ENCODE results near the gene PCDH9.

PCDH9 gene

DNA sequence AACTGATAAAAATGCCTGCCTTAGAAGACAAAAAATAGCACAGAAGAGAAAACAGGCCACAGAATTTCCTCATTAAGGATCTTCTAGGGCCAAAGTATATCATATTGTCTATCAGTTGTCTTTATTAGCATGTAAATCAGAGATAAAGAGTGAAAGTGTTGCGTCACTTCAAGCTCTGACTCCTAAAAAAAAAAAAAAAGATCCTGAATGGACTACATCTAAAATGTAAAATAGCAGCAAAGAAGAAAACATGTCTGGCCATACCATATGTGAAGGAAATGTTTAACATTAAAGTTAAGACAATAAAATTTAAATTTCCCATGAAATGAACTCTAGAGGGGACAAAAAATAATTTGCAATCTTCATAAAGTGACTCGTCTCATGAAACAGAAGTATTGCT, 237.4 kb downstream of the PCDH9 start:
- Histone ChIP-seq H3K27me3 (ENCODE audit: insufficient read depth, low read length) (no peaks in the 10 kb centered on the region), H3K27ac (ENCODE audit: low read depth, low read length) (no peak overlapping the region), H3K4me1 (ENCODE audit: insufficient read depth, low read length) (peaks cover 15% of the 10 kb centered on the region), H3K9ac (ENCODE audit: low read depth, low read length) (no peak overlapping the region), H3K4me3 (ENCODE audit: low read length) (no peak overlapping the region), H3K9me3 (ENCODE audit: insufficient read depth, low read depth, low read length) (no peaks in the 10 kb centered on the region), H3K36me3 (ENCODE audit: insufficient read depth, low read length) (no peaks in the 10 kb centered on the region)
- 100% methylated on average over 1 of the region's 2 CpGs for WGBS

GRCh38 chr13:66992183-66992582, 238.0 kb downstream of the PCDH9 start:
- Histone ChIP-seq H3K4me1 (ENCODE audit: insufficient read depth, low read length) (peaks cover 15% of the 10 kb centered on the region), H3K9me3 (ENCODE audit: insufficient read depth, low read depth, low read length) (no peaks in the 10 kb centered on the region), H3K4me3 (ENCODE audit: low read length) (no peak overlapping the region), H3K9ac (ENCODE audit: low read depth, low read length) (no peak overlapping the region), H3K36me3 (ENCODE audit: insufficient read depth, low read length) (no peaks in the 10 kb centered on the region), H3K27me3 (ENCODE audit: insufficient read depth, low read length) (no peaks in the 10 kb centered on the region), H3K27ac (ENCODE audit: low read depth, low read length) (no peak overlapping the region)
- 87% methylated on average over 1 of the region's 3 CpGs for WGBS

DNA sequence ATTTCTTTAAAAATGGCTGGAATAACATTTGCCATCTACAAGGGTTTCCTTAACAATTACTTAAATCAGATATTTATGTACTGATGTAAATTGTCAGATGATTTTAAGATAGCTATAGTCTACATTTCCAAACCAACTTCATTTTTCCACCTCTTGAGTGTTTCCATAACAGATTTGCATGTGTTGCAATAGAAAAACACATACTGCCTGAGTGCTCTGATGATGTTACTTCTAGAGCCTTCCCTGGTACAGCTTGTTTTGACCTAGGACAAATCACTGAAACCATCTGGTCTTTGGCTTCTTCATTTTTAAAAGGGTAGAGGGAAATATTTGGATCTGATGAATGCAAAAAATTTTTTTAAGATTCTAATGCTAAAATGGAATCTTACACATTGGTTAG, 245.9 kb downstream of the PCDH9 start:
- Histone ChIP-seq H3K4me1 (ENCODE audit: insufficient read depth, low read length) (no peaks in the 10 kb centered on the region), H3K27ac (ENCODE audit: low read depth, low read length) (no peak overlapping the region), H3K27me3 (ENCODE audit: insufficient read depth, low read length) (no peaks in the 10 kb centered on the region), H3K9ac (ENCODE audit: low read depth, low read length) (no peak overlapping the region), H3K9me3 (ENCODE audit: insufficient read depth, low read depth, low read length) (no peaks in the 10 kb centered on the region), H3K36me3 (ENCODE audit: insufficient read depth, low read length) (no peaks in the 10 kb centered on the region), H3K4me3 (ENCODE audit: low read length) (no peak overlapping the region)

DNA sequence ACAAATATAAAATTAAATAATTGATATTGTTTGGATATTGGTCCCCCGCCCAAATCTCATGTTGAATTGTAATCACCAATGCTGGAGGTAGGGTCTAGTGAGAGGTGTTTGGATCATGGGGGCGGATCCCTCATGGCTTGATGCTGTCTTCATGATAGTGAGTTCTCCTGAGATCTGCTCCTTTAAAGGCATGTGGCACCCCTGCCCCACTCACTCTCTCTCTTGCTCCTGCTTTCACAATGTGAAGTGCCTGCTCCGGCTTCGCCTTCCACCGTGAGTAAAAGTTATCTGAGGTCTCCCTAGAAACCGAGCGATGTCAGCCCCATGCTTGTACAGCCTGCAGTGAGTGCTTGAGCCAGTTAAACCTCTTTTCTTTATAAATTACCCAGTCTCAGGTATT, 248.2 kb downstream of the PCDH9 start:
- 96% methylated on average over 7 of the region's 7 CpGs for WGBS
- Histone ChIP-seq H3K4me3 (ENCODE audit: low read length) (no peak overlapping the region), H3K27me3 (ENCODE audit: insufficient read depth, low read length) (no peaks in the 10 kb centered on the region), H3K9me3 (ENCODE audit: insufficient read depth, low read depth, low read length) (no peaks in the 10 kb centered on the region), H3K36me3 (ENCODE audit: insufficient read depth, low read length) (no peaks in the 10 kb centered on the region), H3K4me1 (ENCODE audit: insufficient read depth, low read length) (no peaks in the 10 kb centered on the region), H3K27ac (ENCODE audit: low read depth, low read length) (no peak overlapping the region), H3K9ac (ENCODE audit: low read depth, low read length) (no peak overlapping the region)

DNA sequence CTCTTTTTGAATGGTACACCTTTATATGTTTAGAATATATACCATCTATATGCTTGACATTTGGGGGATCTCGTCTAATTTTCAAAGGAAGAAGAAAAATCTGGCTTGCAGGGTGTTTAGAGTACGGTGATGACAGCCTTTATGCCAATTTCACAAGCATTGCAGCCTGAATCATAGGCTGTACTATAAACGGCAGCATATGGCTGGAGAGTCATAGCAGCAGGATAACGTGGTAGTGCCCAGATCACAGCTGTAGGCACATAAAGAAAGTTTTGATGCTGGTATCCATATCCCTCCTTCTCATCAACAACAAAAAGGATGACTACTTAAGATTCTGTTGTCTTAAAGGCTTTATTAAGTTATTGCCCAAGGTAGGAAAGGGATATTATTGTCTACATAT, 253.0 kb downstream of the PCDH9 start:
- 92% methylated on average over 4 of the region's 4 CpGs for WGBS
- H3K36me3 ChIP-seq (ENCODE audit: insufficient read depth, low read length), result no peaks in the 10 kb centered on the region
- H3K4me1 ChIP-seq (ENCODE audit: insufficient read depth, low read length), result peaks cover 6% of the 10 kb centered on the region; the same call in 1 of the 2 replicates
- no peak overlapping the region for H3K4me3 ChIP-seq (ENCODE audit: low read length)
- H3K27me3 ChIP-seq (ENCODE audit: insufficient read depth, low read length), result no peaks in the 10 kb centered on the region
- no peaks in the 10 kb centered on the region for H3K9me3 ChIP-seq (ENCODE audit: insufficient read depth, low read depth, low read length)
- H3K27ac ChIP-seq (ENCODE audit: low read depth, low read length), result no peak overlapping the region
- H3K9ac ChIP-seq (ENCODE audit: low read depth, low read length), result no peak overlapping the region

DNA sequence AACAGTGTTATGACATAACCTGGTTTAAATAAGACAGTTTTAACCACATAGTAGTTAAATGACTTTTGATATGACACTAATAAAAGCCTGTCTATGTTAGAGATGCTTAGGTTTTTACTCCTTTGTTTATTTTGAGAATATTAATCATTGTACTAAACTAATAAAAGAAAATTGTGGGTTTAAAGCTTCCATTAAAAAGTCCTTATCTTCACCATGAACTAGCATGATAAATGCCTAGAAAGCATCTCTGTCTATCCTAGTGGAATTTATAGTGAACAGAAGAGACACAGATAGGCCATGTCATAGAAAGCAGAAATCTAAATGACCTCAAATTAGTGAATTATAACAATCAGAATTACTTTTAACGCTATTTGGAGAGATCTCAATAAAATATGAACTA, 255.2 kb downstream of the PCDH9 start:
- Histone ChIP-seq H3K4me1 (ENCODE audit: insufficient read depth, low read length) (peaks cover 6% of the 10 kb centered on the region; the same call in 1 of the 2 replicates), H3K9ac (ENCODE audit: low read depth, low read length) (no peak overlapping the region), H3K9me3 (ENCODE audit: insufficient read depth, low read depth, low read length) (no peaks in the 10 kb centered on the region), H3K27me3 (ENCODE audit: insufficient read depth, low read length) (no peaks in the 10 kb centered on the region), H3K36me3 (ENCODE audit: insufficient read depth, low read length) (no peaks in the 10 kb centered on the region), H3K27ac (ENCODE audit: low read depth, low read length) (no peak overlapping the region), H3K4me3 (ENCODE audit: low read length) (no peak overlapping the region)
- 100% methylated on average over 1 of the region's 1 CpG for WGBS

DNA sequence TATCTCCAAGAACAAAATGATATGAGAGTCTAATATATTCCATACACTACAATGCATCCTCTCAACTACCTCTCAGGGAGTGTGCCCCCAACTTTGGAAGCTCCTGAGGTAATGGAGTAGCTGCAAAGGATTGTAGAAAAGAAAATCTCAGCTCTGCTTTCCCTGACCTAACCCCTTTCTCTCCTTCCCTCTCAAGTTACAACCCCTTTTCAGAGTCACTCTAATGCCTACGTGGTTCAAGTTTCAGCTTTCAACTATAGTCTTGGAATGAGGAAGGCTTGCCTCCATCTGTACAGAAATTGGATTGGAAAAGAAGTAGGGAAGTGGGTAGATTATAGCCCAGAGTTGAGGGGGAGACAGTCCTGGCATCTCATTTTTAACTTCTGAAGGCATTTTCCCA, 256.0 kb downstream of the PCDH9 start:
- no peak overlapping the region for H3K4me3 ChIP-seq (ENCODE audit: low read length)
- no peaks in the 10 kb centered on the region for H3K9me3 ChIP-seq (ENCODE audit: insufficient read depth, low read depth, low read length)
- WGBS, result 44% methylated on average over 1 of the region's 1 CpG
- H3K27ac ChIP-seq (ENCODE audit: low read depth, low read length), result no peak overlapping the region
- H3K9ac ChIP-seq (ENCODE audit: low read depth, low read length), result no peak overlapping the region
- peaks cover 6% of the 10 kb centered on the region; the same call in 1 of the 2 replicates for H3K4me1 ChIP-seq (ENCODE audit: insufficient read depth, low read length)
- H3K36me3 ChIP-seq (ENCODE audit: insufficient read depth, low read length), result no peaks in the 10 kb centered on the region
- H3K27me3 ChIP-seq (ENCODE audit: insufficient read depth, low read length), result no peaks in the 10 kb centered on the region

- no peak overlapping the region for H3K9ac ChIP-seq (ENCODE audit: low read depth, low read length)
- no peaks in the 10 kb centered on the region for H3K36me3 ChIP-seq (ENCODE audit: insufficient read depth, low read length)
- H3K9me3 ChIP-seq (ENCODE audit: insufficient read depth, low read depth, low read length), result no peaks in the 10 kb centered on the region
- H3K4me1 ChIP-seq (ENCODE audit: insufficient read depth, low read length), result peaks cover 6% of the 10 kb centered on the region; the same call in 1 of the 2 replicates
- H3K27ac ChIP-seq (ENCODE audit: low read depth, low read length), result no peak overlapping the region
- WGBS, result 98% methylated on average over 3 of the region's 3 CpGs
- no peak overlapping the region for H3K4me3 ChIP-seq (ENCODE audit: low read length)
- H3K27me3 ChIP-seq (ENCODE audit: insufficient read depth, low read length), result no peaks in the 10 kb centered on the region
Observed at GRCh38 chr13:66972659-66973058, 257.5 kb downstream of the PCDH9 start.

DNA sequence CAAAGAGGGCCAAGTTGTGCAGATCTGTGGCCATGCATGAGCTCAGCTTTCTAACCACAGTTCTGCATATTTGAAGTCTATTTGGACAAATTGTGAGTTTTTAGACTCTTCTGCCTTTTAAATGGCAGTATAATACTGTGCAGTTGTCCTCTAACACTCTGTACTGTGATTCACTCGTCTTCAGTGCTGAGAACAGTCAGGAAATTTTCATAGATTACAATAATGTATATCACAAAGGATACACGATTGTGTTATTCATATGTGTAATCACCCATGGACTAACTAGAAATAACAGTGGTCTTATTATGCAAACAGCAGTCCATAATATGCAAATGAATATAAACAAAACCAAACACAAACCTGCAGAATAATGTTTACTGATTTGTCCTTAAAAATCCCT, 259.1 kb downstream of the PCDH9 start:
- no CpG with 5 or more reads among the region's 2 CpGs for WGBS
- Histone ChIP-seq H3K27ac (ENCODE audit: low read depth, low read length) (no peak overlapping the region), H3K27me3 (ENCODE audit: insufficient read depth, low read length) (no peaks in the 10 kb centered on the region), H3K9ac (ENCODE audit: low read depth, low read length) (no peak overlapping the region), H3K36me3 (ENCODE audit: insufficient read depth, low read length) (no peaks in the 10 kb centered on the region), H3K4me3 (ENCODE audit: low read length) (no peak overlapping the region), H3K4me1 (ENCODE audit: insufficient read depth, low read length) (peaks cover 6% of the 10 kb centered on the region; the same call in 1 of the 2 replicates), H3K9me3 (ENCODE audit: insufficient read depth, low read depth, low read length) (no peaks in the 10 kb centered on the region)

DNA sequence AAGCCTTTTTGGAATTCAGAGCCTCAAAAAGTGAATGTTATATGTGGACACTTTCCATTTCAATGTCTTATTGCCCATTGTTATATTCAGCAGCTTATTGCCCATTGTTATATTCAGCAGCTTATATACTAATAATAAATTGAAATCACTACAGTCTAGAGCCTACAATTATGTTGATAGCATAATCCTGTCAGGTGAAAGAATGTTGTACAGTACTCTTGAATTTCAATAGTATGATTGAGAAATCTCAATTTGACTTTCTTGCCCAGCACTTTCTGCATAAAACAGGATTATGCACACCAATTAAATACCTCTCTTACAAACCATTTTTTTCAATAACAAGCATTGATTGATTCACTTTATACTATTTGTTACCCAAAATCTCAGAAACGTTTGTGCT, 260.8 kb downstream of the PCDH9 start:
- H3K36me3 ChIP-seq (ENCODE audit: insufficient read depth, low read length), result no peaks in the 10 kb centered on the region
- H3K4me3 ChIP-seq (ENCODE audit: low read length), result no peak overlapping the region
- H3K4me1 ChIP-seq (ENCODE audit: insufficient read depth, low read length), result peaks cover 6% of the 10 kb centered on the region; the same call in 1 of the 2 replicates
- 77% methylated on average over 1 of the region's 1 CpG for WGBS
- H3K27ac ChIP-seq (ENCODE audit: low read depth, low read length), result no peak overlapping the region
- H3K9me3 ChIP-seq (ENCODE audit: insufficient read depth, low read depth, low read length), result no peaks in the 10 kb centered on the region
- H3K9ac ChIP-seq (ENCODE audit: low read depth, low read length), result no peak overlapping the region
- H3K27me3 ChIP-seq (ENCODE audit: insufficient read depth, low read length), result no peaks in the 10 kb centered on the region

DNA sequence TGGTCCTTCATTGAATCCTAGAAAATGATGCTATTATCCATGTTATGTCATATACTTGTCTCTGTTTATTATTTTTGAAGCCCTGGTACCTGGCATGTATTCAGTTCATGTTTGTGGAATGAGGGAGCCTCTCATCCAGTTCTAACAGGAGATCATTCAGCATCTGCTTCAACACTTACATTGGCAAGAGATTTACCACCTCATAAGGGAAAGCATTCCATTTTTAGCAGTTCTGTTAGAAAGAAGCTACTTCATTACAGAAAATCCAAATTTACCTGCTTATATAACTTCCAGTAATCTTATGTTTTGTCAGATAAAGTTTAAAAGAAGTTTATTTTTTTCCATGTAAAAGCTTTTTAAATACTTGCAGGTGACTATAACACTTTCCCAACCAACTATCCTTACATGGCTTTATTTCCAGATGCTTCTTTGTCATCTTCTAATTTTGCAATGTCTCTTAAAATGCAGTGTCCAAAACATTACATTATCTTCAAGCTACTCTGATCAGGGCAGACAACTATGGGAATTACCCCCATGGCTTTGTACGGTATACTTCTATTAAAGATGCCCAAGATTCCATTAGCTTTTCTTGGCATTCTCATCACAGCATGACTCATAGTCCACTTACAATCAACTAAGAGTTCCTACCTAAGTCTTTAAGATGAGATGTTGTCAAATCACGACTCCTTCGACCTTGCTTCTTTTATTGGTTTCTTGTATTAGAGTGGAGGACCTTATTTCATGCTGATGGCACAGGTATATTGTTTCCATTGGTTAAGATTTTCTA, 262.1 kb downstream of the PCDH9 start:
- Histone ChIP-seq H3K4me3 (ENCODE audit: low read length) (no peak overlapping the region), H3K27ac (ENCODE audit: low read depth, low read length) (no peak overlapping the region)
- 99% methylated on average over 3 of the region's 3 CpGs for WGBS

GRCh38 chr13:66965181-66965580, 265.0 kb downstream of the PCDH9 start:
- H3K36me3 ChIP-seq (ENCODE audit: insufficient read depth, low read length), result no peaks in the 10 kb centered on the region
- no peaks in the 10 kb centered on the region for H3K4me1 ChIP-seq (ENCODE audit: insufficient read depth, low read length)
- no peaks in the 10 kb centered on the region for H3K27me3 ChIP-seq (ENCODE audit: insufficient read depth, low read length)
- no peak overlapping the region for H3K4me3 ChIP-seq (ENCODE audit: low read length)
- H3K9me3 ChIP-seq (ENCODE audit: insufficient read depth, low read depth, low read length), result no peaks in the 10 kb centered on the region
- H3K27ac ChIP-seq (ENCODE audit: low read depth, low read length), result no peak overlapping the region
- no peak overlapping the region for H3K9ac ChIP-seq (ENCODE audit: low read depth, low read length)
- 99% methylated on average over 1 of the region's 1 CpG for WGBS

More for the DNA sequence above, 262.1 kb downstream of the PCDH9 start:
- no peaks in the 10 kb centered on the region for H3K9me3 ChIP-seq (ENCODE audit: insufficient read depth, low read depth, low read length)
- no peak overlapping the region for H3K9ac ChIP-seq (ENCODE audit: low read depth, low read length)
- H3K27me3 ChIP-seq (ENCODE audit: insufficient read depth, low read length), result no peaks in the 10 kb centered on the region
- H3K36me3 ChIP-seq (ENCODE audit: insufficient read depth, low read length), result no peaks in the 10 kb centered on the region
- H3K4me1 ChIP-seq (ENCODE audit: insufficient read depth, low read length), result no peaks in the 10 kb centered on the region; the same call in 1 of the 2 replicates

Data from HUES64 (cell line).